Activated T-helper 2 cell treated with anti-CD3 and anti-CD28 coated beads, Interferon-gamma antibody, Interleukin-2, Interleukin-4, amounts not matched to agents 10 μg/mL and 5 μg/mL and 100 μg/mL, durations not matched to agents 14 hours and 24 hours and 36 hours (primary cell): ENCODE data around the gene ABHD5. TPM values are rescaled to one million over a fixed set of nuclear protein-coding genes. Genes with fewer than 3 reads are reported as not detected.
A peak's percentile ranks its signal among the peaks of the same experiment; 100 is the strongest.

Experiments
- DNase-seq: peaks from one replicate; pipeline ENCODE4 v3.0.0; 2021; ENCODE audit warnings: low spot score
- H3K27ac Mint-ChIP-seq: one replicate; pipeline ENCODE4 v1.8.0; 2021; ENCODE audit warnings: mixed read lengths
- H3K27me3 Mint-ChIP-seq: one replicate; pipeline ENCODE4 v1.8.0; 2021; ENCODE audit warnings: low read depth, mixed read lengths
- H3K36me3 Mint-ChIP-seq: one replicate; pipeline ENCODE4 v1.8.0; 2021; ENCODE audit warnings: low read depth, mixed read lengths
- H3K4me1 Mint-ChIP-seq: one replicate; pipeline ENCODE4 v1.8.0; 2021; ENCODE audit warnings: low read depth, mixed read lengths
- H3K4me3 Mint-ChIP-seq: one replicate; pipeline ENCODE4 v1.8.0; 2021; ENCODE audit warnings: low read depth, mild to moderate bottlenecking, moderate library complexity, mixed read lengths
- H3K9me3 Mint-ChIP-seq: one replicate; pipeline ENCODE4 v1.8.0; 2021; ENCODE audit warnings: mixed read lengths
- intact Hi-C: fragments of 100-400 bp; cut with micrococcal nuclease; formaldehyde crosslinking; loops from one replicate; pipeline ENCODE4 v1.15.1; 2023
- total RNA-seq: library from RNA; stranded (reverse); gene quantifications from 2 replicates; pipeline ENCODE4 v1.2.3, GENCODE V29; 2022

Gene ABHD5
- total RNA-seq, 1 donor from 2014 or later: 11.9 TPM

- intact Hi-C loops: loop anchor here (1.0 kb wide), 1 partner anchor 429 kb away; no protein-coding TSS in a partner anchor
- DNase-seq: peak; percentile 53
- peaks cover 16% of the 10 kb centered on the region for H3K4me1 Mint-ChIP-seq
- H3K27me3 Mint-ChIP-seq: peaks cover 13% of the 10 kb centered on the region
- no peak overlapping the region for H3K27ac Mint-ChIP-seq
- H3K36me3 Mint-ChIP-seq: no peaks in the 10 kb centered on the region
- no peaks in the 10 kb centered on the region for H3K9me3 Mint-ChIP-seq
- H3K4me3 Mint-ChIP-seq: no peak overlapping the region
Measured at GRCh38 chr3:43769097-43769884, 78.6 kb downstream of the ABHD5 start.

GRCh38 chr3:43769885-43770425 is 79.2 kb downstream of the ABHD5 start:
- Mint-ChIP-seq H3K4me3 (no peak overlapping the region), H3K4me1 (peaks cover 16% of the 10 kb centered on the region)

GRCh38 chr3:43770426-43771103 is 79.8 kb downstream of the ABHD5 start:
- no peak for DNase-seq
- Mint-ChIP-seq H3K27ac (no peak overlapping the region), H3K27me3 (peaks cover 13% of the 10 kb centered on the region), H3K36me3 (no peaks in the 10 kb centered on the region), H3K9me3 (no peaks in the 10 kb centered on the region), H3K4me1 (peaks cover 16% of the 10 kb centered on the region), H3K4me3 (no peak overlapping the region)
- intact Hi-C loops: no loop called here

More at GRCh38 chr3:43769885-43770425, 79.2 kb downstream of the ABHD5 start:
- no peaks in the 10 kb centered on the region for H3K36me3 Mint-ChIP-seq
- no peak for DNase-seq
- no peaks in the 10 kb centered on the region for H3K9me3 Mint-ChIP-seq
- intact Hi-C loops: loop anchor here (1.0 kb wide), 1 partner anchor 428 kb away; no protein-coding TSS in a partner anchor
- H3K27ac Mint-ChIP-seq: no peak overlapping the region
- H3K27me3 Mint-ChIP-seq: peaks cover 13% of the 10 kb centered on the region

- no peak for DNase-seq
- Mint-ChIP-seq H3K4me3 (no peak overlapping the region), H3K36me3 (no peaks in the 10 kb centered on the region), H3K4me1 (peaks cover 16% of the 10 kb centered on the region), H3K27me3 (peaks cover 13% of the 10 kb centered on the region), H3K9me3 (no peaks in the 10 kb centered on the region), H3K27ac (no peak overlapping the region)
- intact Hi-C loops: no loop called here
Measured at GRCh38 chr3:43771610-43772009, 80.9 kb downstream of the ABHD5 start.

GRCh38 chr3:43773273-43774094 is 82.7 kb downstream of the ABHD5 start:
- Mint-ChIP-seq H3K27ac (no peak overlapping the region), H3K36me3 (no peaks in the 10 kb centered on the region), H3K4me1 (peaks cover 16% of the 10 kb centered on the region), H3K9me3 (no peaks in the 10 kb centered on the region), H3K4me3 (no peak overlapping the region), H3K27me3 (peaks cover 3% of the 10 kb centered on the region)
- intact Hi-C loops: no loop called here
- DNase-seq: no peak

GRCh38 chr3:43774799-43775198 is 84.1 kb downstream of the ABHD5 start:
- no peak overlapping the region for H3K4me3 Mint-ChIP-seq
- intact Hi-C loops: no loop called here
- DNase-seq: no peak
- H3K9me3 Mint-ChIP-seq: no peaks in the 10 kb centered on the region
- H3K27me3 Mint-ChIP-seq: no peaks in the 10 kb centered on the region
- peaks cover 11% of the 10 kb centered on the region for H3K4me1 Mint-ChIP-seq
- no peak overlapping the region for H3K27ac Mint-ChIP-seq
- no peaks in the 10 kb centered on the region for H3K36me3 Mint-ChIP-seq

GRCh38 chr3:43776101-43776500 is 85.4 kb downstream of the ABHD5 start:
- intact Hi-C loops: no loop called here
- Mint-ChIP-seq H3K27ac (no peak overlapping the region), H3K4me3 (no peak overlapping the region), H3K9me3 (no peaks in the 10 kb centered on the region), H3K4me1 (no peaks in the 10 kb centered on the region), H3K36me3 (no peaks in the 10 kb centered on the region), H3K27me3 (peaks cover under 1% of the 10 kb centered on the region)
- no peak for DNase-seq

- Mint-ChIP-seq H3K27me3 (peaks cover 2% of the 10 kb centered on the region), H3K4me1 (no peaks in the 10 kb centered on the region), H3K27ac (no peak overlapping the region), H3K36me3 (no peaks in the 10 kb centered on the region), H3K9me3 (no peaks in the 10 kb centered on the region), H3K4me3 (no peak overlapping the region)
- intact Hi-C loops: no loop called here
- DNase-seq: no peak
Measured at GRCh38 chr3:43779850-43780249, 89.1 kb downstream of the ABHD5 start.

GRCh38 chr3:43782541-43782940 is 91.8 kb downstream of the ABHD5 start:
- Mint-ChIP-seq H3K4me3 (no peak overlapping the region), H3K4me1 (no peaks in the 10 kb centered on the region), H3K27ac (no peak overlapping the region), H3K27me3 (peaks cover 4% of the 10 kb centered on the region), H3K36me3 (no peaks in the 10 kb centered on the region), H3K9me3 (no peaks in the 10 kb centered on the region)
- intact Hi-C loops: no loop called here
- DNase-seq: no peak

Other genes with a start within 250 kb of the ABHD5 start
- 3.9 and 4.9 TPM in 2 replicates for gene ANO10, start 68.9 kb upstream of the ABHD5 start, total RNA-seq